H9 (cell line): ENCODE data around the gene CDH13. TPM values are rescaled to one million over a fixed set of nuclear protein-coding genes. Genes with fewer than 3 reads are reported as not detected.

Experiments
- DNase-seq: peaks from one replicate; pipeline ENCODE4 v3.0.0-alpha.2; 2017
- H2AFZ ChIP-seq: one replicate; pipeline ENCODE4 v1.6.1; 2013; ENCODE audit warnings: mild to moderate bottlenecking, low read length, control low read depth, moderate library complexity
- H2AK5ac ChIP-seq: 2 replicates; pipeline ENCODE4 v1.6.1; 2013; ENCODE audit warnings: low read length, control low read depth, mixed read lengths; ENCODE audit not compliant: insufficient read length
- H2BK120ac ChIP-seq: one replicate; pipeline ENCODE4 v1.6.1; 2013; ENCODE audit warnings: low read depth, mild to moderate bottlenecking, low read length, control low read depth, inconsistent platforms; ENCODE audit not compliant: poor library complexity, severe bottlenecking
- H2BK12ac ChIP-seq: 2 replicates; pipeline ENCODE4 v1.6.1; 2013; ENCODE audit warnings: low read length, control low read depth, mixed read lengths, low read depth; ENCODE audit not compliant: insufficient read length
- H2BK15ac ChIP-seq: 2 replicates; pipeline ENCODE4 v1.6.1; 2013; ENCODE audit warnings: low read depth, low read length, control low read depth
- H2BK20ac ChIP-seq: one replicate; pipeline ENCODE4 v1.6.1; 2013; ENCODE audit warnings: low read depth, mild to moderate bottlenecking, low read length, control low read depth, inconsistent platforms; ENCODE audit not compliant: poor library complexity, severe bottlenecking
- H2BK5ac ChIP-seq: 2 replicates; pipeline ENCODE4 v1.6.1; 2013; ENCODE audit warnings: low read length, control low read depth, mixed read lengths; ENCODE audit not compliant: insufficient read length
- H3K14ac ChIP-seq: 2 replicates; pipeline ENCODE4 v1.6.1; 2013; ENCODE audit warnings: low read length, control low read depth; ENCODE audit not compliant: insufficient read depth
- H3K18ac ChIP-seq: 2 replicates; pipeline ENCODE4 v1.6.1; 2013; ENCODE audit warnings: low read depth, mild to moderate bottlenecking, mixed read lengths, low read length, control low read depth; ENCODE audit not compliant: insufficient read length
- H3K23ac ChIP-seq: 2 replicates; pipeline ENCODE4 v1.6.1; 2013; ENCODE audit warnings: low read length, control low read depth, mixed read lengths, low read depth; ENCODE audit not compliant: insufficient read length
- H3K23me2 ChIP-seq: 2 replicates; pipeline ENCODE4 v1.6.1; 2013; ENCODE audit warnings: low read depth, mild to moderate bottlenecking, mixed read lengths, low read length, control low read depth; ENCODE audit not compliant: insufficient read length, poor library complexity, severe bottlenecking
- H3K27ac ChIP-seq: 2 replicates; pipeline ENCODE4 v1.5.1; 2013; ENCODE audit warnings: low read length, control low read depth, mixed read lengths, low read depth; ENCODE audit not compliant: insufficient read length
- H3K27me3 ChIP-seq: 2 replicates; pipeline ENCODE4 v1.6.1; 2013; ENCODE audit warnings: low read length, control low read depth, inconsistent platforms; ENCODE audit not compliant: insufficient read depth
- H3K4ac ChIP-seq: 2 replicates; pipeline ENCODE4 v1.6.1; 2013; ENCODE audit warnings: low read depth, mild to moderate bottlenecking, control low read depth, inconsistent platforms, low read length, moderate library complexity
- H3K4me1 ChIP-seq: 2 replicates; pipeline ENCODE4 v1.6.1; 2013; ENCODE audit warnings: low read length, control low read depth, inconsistent platforms; ENCODE audit not compliant: insufficient read depth
- H3K4me2 ChIP-seq: 2 replicates; pipeline ENCODE4 v1.6.1; 2013; ENCODE audit warnings: low read length, control low read depth, mixed read lengths; ENCODE audit not compliant: insufficient read length, insufficient read depth
- H3K56ac ChIP-seq: 2 replicates; pipeline ENCODE4 v1.6.1; 2013; ENCODE audit warnings: low read depth, mild to moderate bottlenecking, mixed read lengths, low read length, control low read depth; ENCODE audit not compliant: insufficient read length
- H3K79me1 ChIP-seq: 2 replicates; pipeline ENCODE4 v1.6.1; 2013; ENCODE audit warnings: low read depth, mild to moderate bottlenecking, moderate library complexity, low read length, control low read depth, inconsistent platforms; ENCODE audit not compliant: insufficient read depth, poor library complexity, severe bottlenecking
- H3K79me2 ChIP-seq: 2 replicates; pipeline ENCODE4 v1.6.1; 2013; ENCODE audit warnings: low read length, control low read depth, inconsistent platforms; ENCODE audit not compliant: insufficient read depth
- H3K9ac ChIP-seq: 2 replicates; pipeline ENCODE4 v1.6.1; 2013; ENCODE audit warnings: low read length, control low read depth, mixed read lengths; ENCODE audit not compliant: insufficient read length; ENCODE audit errors: extremely low read depth
- H3K9me3 ChIP-seq: one replicate; pipeline ENCODE4 v1.6.1; 2013; ENCODE audit warnings: low read depth, low read length, inconsistent platforms; ENCODE audit not compliant: control insufficient read depth
- H3T11ph ChIP-seq: one replicate; pipeline ENCODE4 v1.6.1; 2013; ENCODE audit warnings: mild to moderate bottlenecking, low read length, control low read depth, inconsistent platforms
- H4K20me1 ChIP-seq: one replicate; pipeline ENCODE4 v1.6.1; 2013; ENCODE audit not compliant: control insufficient read depth, insufficient read length, insufficient read depth
- H4K5ac ChIP-seq: 2 replicates; pipeline ENCODE4 v1.6.1; 2013; ENCODE audit warnings: low read depth, mild to moderate bottlenecking, mixed read lengths, low read length, control low read depth; ENCODE audit not compliant: insufficient read length
- H4K8ac ChIP-seq: replicated peaks from 2 replicates; pipeline ENCODE4 v1.6.1; 2013; ENCODE audit warnings: low read length, control low read depth, mixed read lengths, low read depth; ENCODE audit not compliant: insufficient read length
- H4K91ac ChIP-seq: 2 replicates; pipeline ENCODE4 v1.6.1; 2013; ENCODE audit warnings: low read depth, mild to moderate bottlenecking, moderate library complexity, mixed read lengths, low read length, control low read depth; ENCODE audit not compliant: insufficient read length
- H3K27ac Mint-ChIP-seq, 3 experiments: 2 replicates in 2 of 3; 3 replicates in 1 of 3; pipeline ENCODE4 v1.8.0; 2020 to 2021; ENCODE audit warnings: mixed read lengths in 3 of 3, mild to moderate bottlenecking in 1 of 3, moderate library complexity in 1 of 3
- H3K27me3 Mint-ChIP-seq: 2 replicates; pipeline ENCODE4 v1.8.0; 2021; ENCODE audit warnings: low read depth, mild to moderate bottlenecking, moderate library complexity, mixed read lengths
- H3K36me3 Mint-ChIP-seq, 3 experiments: 2 replicates in 2 of 3; 3 replicates in 1 of 3; pipeline ENCODE4 v1.8.0; 2020 to 2021; ENCODE audit warnings: low read depth in 3 of 3, mixed read lengths in 3 of 3; ENCODE audit not compliant: insufficient read depth in 1 of 3
- H3K4me1 Mint-ChIP-seq, 2 experiments: 2 replicates each; pipeline ENCODE4 v1.8.0; 2020; ENCODE audit warnings: mixed read lengths in 2 of 2
- H3K4me3 Mint-ChIP-seq, 2 experiments: 2 replicates in 1 of 2; 3 replicates in 1 of 2; pipeline ENCODE4 v1.8.0; 2020 to 2021; ENCODE audit warnings: mild to moderate bottlenecking in 2 of 2, mixed read lengths in 2 of 2, moderate library complexity in 1 of 2
- H3K9me3 Mint-ChIP-seq, 2 experiments: 2 replicates in 1 of 2; 3 replicates in 1 of 2; pipeline ENCODE4 v1.8.0; 2020; ENCODE audit warnings: mild to moderate bottlenecking in 2 of 2, mixed read lengths in 2 of 2, moderate library complexity in 1 of 2
- CTCF ChIP-seq: fragments of 200-600 bp; sonication (generic); conservative IDR thresholded peaks from 3 replicates; pipeline ENCODE4 v1.8.0; 2021; ENCODE audit warnings: antibody characterized with exemption, mild to moderate bottlenecking
- WGBS: extraction: QIAGEN DNeasy Blood & Tissue Kit; methylation state at CpG from one replicate; pipeline ENCODE4 v1.1.7; 2013; ENCODE audit warnings: missing lambda C conversion rate, low lambda C conversion rate, mixed read lengths; ENCODE audit not compliant: insufficient read length; ENCODE audit errors: extremely low coverage; 5-methylcytosine and 5-hydroxymethylcytosine counted together
- total RNA-seq: library from RNA; stranded (reverse); gene quantifications from 2 replicates; pipeline ENCODE4 v1.2.1, GENCODE V29; 2021

The CDH13 gene
- total RNA-seq, 1 experiment from 2014 or later = 1.5 TPM

DNA sequence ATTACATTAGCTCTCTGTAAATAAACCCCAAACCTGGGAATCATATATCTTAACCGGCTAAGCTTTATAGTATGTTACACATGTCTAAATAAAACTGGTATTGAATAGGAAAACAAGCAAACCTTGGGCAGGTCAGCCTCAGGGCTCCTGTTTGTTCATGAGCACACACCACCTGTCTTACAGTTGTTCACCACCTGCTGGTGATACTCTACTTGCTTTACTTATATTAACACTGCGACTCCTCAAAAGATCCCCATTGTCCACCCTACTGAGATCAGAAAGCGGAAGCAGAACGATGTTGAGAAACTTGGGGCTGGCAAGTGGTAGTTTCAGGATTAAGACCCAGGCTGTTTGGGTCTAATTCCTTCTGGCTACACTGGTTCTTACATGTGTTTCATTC lies 16.4 kb downstream of the CDH13 start:
- Mint-ChIP-seq H3K27me3 (peaks cover 4% of the 10 kb centered on the region; the same call in 1 of the 2 replicates), H3K4me1 (peaks cover 40 to 42% of the 10 kb centered on the region in 2 experiments), H3K9me3 (no peaks in the 10 kb centered on the region), H3K27ac (peak overlapping the region in 1 of 3 experiments; percentile 34; a peak in 1 of 7 replicates), H3K4me3 (no peak overlapping the region), H3K36me3 (no peaks in the 10 kb centered on the region)
- H3K4me1 ChIP-seq = peaks cover 5% of the 10 kb centered on the region; the same call in 1 of the 2 replicates
- H4K5ac ChIP-seq = no peak overlapping the region
- no peak overlapping the region for H3K23ac ChIP-seq
- no peak overlapping the region for H3K18ac ChIP-seq
- DNase-seq = no peak
- no peaks in the 10 kb centered on the region for H3K79me2 ChIP-seq
- H3K56ac ChIP-seq = no peak overlapping the region
- no peaks in the 10 kb centered on the region for H3K23me2 ChIP-seq
- no peak overlapping the region for H3K9ac ChIP-seq
- H2AFZ ChIP-seq = no peak overlapping the region
- H3K14ac ChIP-seq = no peak overlapping the region
- no peak overlapping the region for H4K91ac ChIP-seq
- no peak overlapping the region for H2BK15ac ChIP-seq
- H3T11ph ChIP-seq = no peak overlapping the region
- no peak overlapping the region for H4K8ac ChIP-seq
- no peak for TF ChIP-seq CTCF
- no peak overlapping the region for H2AK5ac ChIP-seq
- H3K79me1 ChIP-seq = no peaks in the 10 kb centered on the region
- H2BK5ac ChIP-seq = no peak overlapping the region
- no peaks in the 10 kb centered on the region for H4K20me1 ChIP-seq
- no peaks in the 10 kb centered on the region for H3K9me3 ChIP-seq
- no peak overlapping the region for H3K4me2 ChIP-seq
- H3K27ac ChIP-seq = no peak overlapping the region
- no peak overlapping the region for H2BK12ac ChIP-seq
- no peak overlapping the region for H3K4ac ChIP-seq
- no peak overlapping the region for H2BK20ac ChIP-seq
- WGBS = no CpG with 5 or more reads among the region's 4 CpGs
- H2BK120ac ChIP-seq = no peak overlapping the region
- H3K27me3 ChIP-seq = no peaks in the 10 kb centered on the region
